Stimulated activated CD4-positive, alpha-beta T cell treated with anti-CD3 and anti-CD28 coated beads, Interleukin-4, amount 100 ng/mL, for 48 hours (primary cell): Measurements from ENCODE around the gene KCNK7.
A peak's percentile ranks its signal among the peaks of the same experiment; 100 is the strongest.

ENCODE experiments used
- DNase-seq, 2 donors: peaks; one replicate each; pipeline ENCODE4 v3.0.0-alpha.2; 2020; ENCODE audit warnings: low read depth in 2 of 2

KCNK7 gene

DNA sequence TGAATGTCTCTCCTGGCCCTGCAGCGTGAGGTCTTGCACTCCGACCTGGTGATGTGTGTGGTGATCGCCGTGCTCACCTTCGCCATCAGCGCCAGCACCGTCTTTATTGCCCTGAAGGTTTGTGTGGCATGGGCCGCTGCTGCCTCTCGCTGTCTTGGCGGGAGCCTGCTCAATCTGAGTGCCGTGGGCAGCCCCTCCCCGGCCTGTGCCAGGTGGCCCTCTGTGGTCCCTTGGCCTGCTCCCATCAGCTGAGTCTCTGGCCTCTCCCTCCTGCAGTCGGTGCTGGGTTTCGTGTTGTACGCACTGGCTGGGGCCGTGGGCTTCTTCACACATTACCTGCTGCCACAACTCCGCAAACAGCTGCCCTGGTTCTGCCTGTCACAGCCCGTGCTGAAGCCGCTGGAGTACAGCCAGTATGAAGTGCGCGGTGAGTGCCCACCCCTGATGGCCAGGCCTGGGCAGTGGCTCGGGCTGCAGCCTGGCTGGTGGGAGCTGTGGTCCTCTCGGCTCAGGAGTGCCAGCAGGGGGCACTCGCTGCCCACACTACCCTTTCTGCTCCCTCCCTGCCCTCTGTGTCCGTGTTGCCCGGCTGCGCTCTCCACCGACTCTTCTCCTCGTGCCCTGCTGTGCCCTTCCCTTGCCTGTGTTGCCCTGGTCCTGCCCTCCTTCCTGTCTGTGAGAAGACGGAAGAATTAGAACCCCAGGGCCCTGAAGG is 30.2 kb upstream of the KCNK7 start:
- DNase-seq = no peak

DNA sequence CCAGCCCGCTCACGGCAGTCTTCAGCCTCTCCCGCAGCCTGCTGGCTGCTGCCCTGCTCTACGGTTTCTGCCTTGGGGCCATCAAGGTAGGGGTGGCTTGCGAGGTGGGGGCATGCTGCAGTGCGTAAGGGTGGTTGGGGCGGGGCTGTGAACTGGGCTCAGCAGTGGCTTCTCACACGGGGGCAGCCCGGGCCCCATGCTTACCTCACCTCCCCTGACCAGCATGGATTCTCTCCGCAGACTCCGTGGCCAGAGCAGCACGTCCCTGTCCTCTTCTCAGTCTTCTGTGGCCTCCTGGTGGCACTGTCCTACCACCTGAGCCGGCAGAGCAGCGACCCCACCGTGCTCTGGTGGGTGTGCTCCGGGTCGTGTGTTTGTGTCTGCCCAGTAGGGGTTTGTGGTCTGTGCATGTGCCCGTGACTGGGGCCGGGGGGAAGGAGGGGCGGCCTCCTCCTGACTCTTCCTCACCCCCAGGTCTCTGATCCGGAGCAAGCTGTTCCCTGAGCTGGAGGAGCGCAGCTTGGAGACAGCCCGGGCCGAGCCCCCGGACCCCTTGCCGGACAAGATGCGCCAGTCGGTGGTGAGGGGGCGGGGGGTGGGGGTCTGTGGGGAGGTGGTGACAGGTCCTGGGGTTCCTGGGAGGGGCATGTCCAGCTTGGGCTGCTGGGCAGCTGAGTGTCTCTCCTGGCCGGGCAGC is 29.5 kb upstream of the KCNK7 start:
- DNase-seq = no peak

DNA sequence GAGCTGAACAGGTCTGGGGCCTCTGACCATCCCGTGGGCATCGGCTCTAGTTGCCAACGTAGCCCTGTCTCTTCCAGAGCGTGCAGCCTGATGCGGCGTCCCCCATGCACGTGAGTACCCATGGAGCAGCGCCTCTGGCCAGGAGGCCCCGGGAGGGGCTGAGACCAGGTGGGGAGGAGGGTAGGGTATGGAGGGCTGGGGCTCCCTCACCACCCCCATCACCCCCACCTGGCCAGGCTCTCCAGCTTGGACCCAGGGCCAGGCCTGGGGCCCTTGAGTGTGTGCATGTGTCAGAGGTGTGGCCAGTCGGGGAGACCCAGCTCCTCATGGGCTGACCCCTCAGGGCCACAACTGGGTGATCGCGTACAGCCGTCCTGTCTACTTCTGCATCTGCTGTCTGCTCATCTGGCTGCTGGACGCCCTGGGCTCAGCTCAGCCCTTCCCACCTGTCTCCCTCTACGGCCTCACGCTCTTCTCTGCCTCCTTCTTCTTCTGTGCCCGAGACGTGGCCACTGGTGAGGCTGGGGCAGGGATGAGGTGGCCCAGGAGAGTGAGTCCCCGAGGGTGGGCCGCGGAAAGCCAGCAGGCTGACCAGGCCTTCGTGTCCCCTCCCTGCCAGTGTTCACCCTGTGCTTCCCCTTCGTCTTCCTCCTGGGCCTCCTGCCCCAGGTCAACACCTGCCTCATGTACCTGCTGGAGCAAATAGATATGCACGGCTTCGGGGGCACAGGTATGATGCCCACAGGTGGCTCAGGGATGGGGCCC is 28.4 kb upstream of the KCNK7 start:
- DNase-seq = no peak

DNA sequence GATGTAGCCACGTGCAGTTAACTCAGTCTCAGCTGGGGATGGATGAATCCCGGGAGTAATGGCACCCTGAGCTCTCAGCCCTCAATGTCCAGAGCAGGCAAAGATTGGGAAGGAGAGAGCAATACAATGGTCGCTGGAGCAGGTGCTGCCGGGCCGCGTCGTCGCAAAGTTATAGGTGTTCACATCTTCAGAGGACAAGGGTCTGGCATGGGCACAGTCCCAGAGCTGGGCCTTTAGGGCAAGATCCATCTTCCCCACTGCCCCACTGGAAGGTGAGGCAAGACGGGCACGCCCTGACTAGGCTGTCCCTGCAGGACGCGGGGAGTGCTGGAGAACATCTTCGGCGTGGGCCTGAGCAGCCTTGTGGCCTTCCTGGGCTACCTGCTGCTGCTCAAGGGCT is 27.6 kb upstream of the KCNK7 start:
- no peak for DNase-seq

DNA sequence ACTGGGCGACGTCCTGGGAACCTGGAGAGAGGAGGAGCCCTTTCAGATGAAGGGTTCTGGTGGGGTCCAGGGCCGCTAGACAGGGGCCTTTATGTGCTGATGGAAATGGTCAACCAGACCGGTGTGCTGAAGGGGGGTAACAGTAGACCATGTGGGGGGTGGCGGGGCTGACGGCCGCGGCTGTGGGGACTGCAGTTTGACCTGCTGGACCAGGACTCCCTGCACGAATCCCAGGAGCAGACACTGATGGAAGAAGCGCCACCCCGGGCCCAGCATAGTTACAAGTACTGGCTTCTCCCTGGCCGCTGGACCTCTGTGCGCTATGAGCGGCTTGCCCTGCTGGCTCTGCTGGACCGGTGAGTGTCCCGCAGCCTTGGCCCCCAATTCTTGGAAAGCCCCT is 26.4 kb upstream of the KCNK7 start:
- no peak for DNase-seq

DNA sequence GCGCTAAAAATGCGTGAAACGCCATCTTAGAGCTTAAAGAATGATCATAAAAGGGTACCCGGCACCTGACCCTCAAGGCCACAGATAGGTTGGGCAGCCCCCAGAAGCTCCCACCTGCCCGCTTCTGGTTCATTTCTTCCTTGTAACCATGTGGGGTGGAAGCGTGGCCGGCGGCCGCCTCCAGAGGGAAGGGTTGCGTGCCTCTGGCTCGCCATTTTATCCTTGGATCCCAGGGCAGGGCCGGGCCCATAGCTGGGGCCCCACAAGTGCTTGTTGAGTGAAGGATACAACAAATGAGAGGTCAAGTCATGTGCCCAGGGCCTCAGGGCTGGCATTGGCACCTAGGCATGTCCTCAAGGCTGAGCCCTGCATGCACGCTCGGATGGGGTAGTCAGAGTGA is 25.9 kb upstream of the KCNK7 start:
- no peak for DNase-seq

DNA sequence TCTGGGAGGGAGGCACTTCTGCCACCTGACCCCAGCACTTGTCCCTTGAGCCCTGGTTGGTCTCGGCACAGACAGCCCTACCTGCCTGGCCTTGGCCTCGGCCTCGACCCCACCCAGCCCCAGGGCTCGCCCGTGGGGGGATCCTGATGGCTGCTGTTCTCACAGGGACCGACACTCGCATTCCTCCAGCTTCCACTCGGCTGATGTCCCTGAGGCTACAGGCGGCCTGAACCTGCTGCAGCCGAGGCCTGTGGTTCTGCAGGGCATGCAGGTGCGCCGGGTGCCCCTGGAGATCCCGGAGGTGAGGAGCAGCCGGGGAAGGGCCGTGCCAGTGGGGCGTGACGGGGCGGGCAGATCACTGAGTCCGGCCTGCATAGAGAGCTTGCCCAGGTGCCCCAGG is 25.1 kb upstream of the KCNK7 start:
- DNase-seq = no peak

DNA sequence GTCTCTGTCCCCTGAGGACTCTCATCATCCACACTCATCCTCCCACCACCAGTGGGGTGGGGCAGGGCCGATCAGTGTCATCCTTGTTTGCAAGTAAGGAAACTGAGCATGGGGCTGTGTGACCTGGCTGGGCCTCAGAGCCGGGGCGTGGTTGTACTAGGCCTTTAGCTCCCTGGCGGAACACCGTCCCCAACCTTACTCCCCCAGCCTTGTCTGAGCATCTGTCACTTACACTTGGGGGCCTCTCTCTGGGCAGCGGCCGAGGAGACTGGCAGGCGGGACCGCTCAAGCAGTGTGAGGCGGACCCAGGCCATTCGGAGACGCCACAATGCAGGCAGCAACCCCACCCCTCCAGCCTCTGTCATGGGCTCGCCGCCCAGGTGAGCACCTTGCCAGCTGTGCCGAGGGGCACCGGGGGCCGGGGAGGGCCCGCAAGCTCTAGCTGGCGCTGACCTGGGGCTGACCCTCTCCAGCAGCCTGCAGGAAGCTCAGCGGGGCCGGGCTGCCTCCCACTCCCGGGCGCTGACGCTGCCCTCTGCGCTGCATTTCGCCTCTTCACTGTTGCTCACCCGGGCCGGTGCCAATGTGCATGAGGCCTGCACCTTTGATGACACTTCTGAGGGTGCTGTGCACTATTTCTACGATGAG is 23.8 kb upstream of the KCNK7 start:
- DNase-seq = no peak

DNA sequence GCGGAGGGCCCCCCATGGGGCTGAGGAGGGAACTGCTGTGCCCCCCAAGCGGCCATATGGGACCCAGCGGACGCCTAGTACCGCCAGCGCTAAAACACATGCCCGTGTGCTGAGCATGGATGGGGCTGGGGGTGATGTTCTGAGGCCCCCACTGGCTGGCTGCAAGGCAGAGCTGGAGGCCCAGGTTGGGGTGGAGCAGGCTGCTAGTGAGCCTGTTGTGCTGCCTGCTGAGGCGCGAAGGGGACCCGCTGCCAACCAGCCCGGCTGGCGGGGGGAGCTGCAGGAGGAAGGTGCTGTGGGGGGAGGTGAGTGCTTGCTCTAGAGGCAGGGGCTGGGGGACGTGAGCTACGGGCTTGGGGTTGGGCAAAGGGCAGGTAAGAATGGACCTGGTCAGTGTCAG is 23.2 kb upstream of the KCNK7 start:
- no peak for DNase-seq

DNA sequence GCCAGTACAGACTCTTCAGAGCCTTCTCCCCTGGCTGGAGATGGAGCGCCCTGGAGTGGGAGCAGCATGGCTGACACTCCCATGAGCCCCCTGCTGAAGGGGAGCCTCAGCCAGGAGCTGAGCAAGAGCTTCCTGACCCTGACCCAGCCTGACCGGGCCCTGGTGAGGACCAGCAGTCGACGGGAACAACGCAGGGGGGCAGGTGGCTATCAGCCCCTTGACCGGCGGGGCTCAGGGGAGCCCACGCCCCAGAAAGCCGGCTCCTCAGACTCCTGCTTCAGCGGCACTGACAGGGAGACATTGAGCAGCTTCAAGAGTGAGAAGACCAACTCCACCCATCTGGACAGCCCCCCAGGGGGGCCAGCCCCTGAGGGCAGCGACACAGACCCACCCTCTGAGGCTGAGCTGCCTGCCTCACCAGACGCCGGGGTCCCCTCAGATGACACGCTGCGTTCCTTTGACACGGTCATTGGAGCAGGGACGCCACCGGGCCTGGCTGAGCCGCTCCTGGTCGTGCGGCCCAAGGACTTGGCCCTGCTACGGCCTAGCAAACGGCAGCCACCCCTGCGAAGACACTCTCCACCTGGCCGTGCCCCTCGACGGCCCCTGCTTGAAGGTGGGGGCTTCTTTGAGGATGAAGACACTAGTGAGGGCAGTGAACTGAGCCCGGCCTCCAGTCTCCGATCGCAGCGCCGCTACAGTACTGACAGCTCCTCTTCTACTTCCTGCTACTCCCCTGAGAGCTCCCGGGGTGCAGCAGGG is 22.6 kb upstream of the KCNK7 start:
- no peak for DNase-seq

DNA sequence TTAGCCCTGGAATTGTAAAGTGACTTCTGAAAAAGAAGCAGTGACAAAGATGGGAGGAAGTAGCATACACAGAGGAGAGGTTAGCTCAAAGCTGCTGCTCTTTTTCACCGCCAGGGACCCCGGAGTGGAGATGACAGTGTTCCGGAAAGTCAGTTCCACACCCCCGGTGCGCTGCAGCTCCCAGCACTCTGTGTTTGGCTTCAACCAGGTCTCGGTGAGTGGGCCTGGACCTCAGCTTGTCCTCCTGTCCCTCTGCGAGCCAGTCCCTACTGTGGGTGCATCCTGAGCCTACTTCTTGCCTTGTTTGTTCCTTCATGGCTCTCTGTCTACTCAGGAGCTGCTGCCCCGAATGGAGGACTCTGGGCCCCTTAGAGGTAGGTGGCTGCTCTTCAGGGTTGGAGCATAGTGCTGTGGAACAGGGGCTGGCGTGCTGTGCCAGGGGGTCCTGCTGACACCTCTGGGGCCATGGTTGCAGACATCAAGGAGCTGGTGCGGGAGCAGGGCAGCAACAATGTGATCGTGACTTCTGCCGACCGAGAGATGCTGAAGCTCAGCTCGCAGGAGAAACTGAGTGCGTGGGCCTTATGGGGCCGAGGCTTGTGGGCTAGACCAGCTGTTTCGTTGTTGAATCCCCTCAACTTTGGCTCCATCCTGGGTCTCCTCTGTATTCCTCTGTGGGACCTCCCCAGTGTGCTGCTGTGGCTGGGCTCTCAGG is 21.7 kb upstream of the KCNK7 start:
- no peak for DNase-seq

DNA sequence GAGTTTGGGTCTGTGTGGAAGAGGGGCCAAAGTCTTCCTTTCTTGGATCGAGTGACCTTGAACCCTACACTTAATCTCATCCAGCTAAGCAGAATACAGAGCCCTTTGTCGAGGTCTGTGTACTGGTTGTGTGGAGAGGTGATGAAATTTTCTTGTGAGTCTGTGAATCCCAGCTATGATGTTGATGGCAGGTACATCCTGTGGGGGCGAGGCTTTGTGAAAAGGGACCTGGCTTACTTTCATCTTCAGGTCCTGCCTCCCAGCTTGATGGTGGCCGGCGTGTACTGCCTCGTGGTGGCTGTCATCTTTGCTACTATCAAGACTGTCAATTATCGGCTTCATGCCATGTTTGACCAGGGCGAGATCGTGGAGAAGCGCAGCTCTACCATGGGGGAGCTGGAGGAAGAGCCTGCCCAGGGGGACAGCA is 21.0 kb upstream of the KCNK7 start:
- no peak for DNase-seq

DNA sequence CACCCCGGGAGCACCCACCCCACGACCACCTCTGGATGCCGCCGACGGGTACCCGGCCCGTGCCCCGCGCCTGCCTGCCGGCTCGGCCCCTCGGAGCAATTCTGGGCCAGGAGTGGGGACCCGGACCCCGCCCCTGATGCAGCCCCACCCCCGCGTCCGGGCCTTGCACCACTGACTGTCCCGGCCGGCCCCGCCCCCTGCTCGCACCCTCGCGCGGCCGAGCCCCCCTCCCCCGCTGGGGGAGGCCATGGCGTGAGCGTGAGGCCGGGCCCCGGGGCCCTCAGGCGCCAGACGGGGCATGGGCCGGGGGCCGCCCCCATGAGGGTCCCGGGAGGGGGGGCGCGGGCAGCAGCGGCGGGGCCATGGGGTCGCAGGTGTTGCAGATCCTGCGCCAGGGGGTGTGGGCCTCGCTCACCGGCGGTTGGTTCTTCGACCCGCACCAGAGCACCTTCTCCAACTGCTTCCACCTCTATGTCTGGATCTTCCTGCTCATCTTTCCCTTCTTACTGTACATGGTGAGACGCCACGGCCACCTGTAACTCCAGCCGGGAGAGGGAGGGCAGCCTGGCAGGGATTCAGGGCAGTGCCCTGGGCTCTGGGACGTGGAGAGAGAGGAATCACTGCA is 20.5 kb upstream of the KCNK7 start:
- DNase-seq = no peak

DNA sequence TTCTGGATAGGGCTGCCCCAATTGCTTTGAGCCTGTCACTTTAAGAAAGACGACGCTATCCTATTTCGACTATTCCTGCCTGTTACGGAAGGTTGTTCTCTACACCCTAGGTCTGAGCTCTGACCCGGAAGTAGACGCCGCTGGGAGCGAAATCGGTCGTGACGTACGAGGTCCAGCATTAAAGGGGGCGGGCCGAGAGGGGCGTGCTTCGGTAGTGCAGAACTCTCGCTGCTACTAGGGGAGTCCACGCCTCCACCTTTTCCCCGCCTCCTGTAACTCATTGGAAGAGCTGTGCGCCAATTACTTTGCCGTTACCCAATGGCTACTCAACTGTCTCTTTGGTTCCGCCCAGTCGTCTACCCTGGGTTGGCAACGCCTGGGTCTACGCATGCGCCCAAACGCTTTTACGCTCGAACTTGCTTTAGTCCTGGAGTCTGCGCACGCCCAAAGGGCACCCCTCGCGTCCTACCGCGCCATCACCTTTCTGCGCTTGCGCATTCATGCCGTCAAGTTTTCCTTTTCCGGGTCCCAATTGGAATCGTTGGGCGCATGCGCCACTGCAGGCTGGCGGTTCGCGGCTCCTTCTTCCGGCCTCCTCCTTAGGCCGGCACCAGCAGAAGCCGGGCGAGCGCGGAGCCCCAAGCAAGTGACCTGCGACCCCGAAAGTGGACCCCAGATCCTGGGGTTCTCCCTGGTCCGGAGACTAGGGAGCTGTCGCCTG is 19.8 kb upstream of the KCNK7 start, which contains the start of gene PCNX3:
PCNX3 (plus strand) TSS at position 548 of the 721 bp plus-strand sequence. CDS start 536 bp downstream, outside the sequence.
- peak; percentile 99 to 100 for DNase-seq

DNA sequence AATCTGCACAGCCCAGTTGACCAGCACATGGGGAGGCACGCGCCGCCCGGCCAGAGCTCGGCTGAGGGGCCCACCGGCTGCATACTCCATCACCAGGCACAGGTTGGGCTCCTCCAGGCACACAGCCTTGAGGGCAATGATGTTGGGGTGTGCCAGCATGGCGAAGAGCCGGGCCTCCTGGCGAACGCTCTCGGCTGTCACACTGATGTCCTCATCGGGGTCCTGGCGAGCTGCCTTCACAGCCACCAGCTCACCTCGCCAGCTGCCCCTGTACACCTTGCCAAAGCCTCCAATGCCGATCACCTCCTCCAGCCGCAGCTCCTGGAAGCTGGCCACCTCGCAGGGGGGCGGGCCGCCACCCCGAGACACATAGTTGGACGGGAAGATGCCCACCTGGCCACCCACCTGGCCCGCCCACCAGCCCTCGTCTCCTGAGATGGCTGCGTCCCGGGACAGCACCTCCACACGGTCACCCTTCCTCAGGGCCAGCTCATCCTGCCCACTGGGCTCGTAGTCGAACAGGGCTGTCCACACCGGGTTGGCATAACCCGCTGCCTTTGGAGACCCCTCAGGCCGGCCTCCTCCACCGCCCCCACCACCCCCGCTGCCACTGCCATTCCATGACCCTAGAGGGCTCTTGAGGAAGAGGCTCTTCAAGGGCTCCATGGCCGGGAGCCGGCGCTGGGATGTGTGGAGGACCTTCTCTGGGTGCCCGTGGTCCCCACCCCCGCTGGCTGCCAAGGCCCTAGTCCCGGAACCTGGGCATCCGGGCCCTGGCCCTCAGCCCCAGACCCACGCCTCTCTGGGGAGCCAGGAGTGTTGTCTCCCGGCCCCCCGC is 17.7 kb upstream of the KCNK7 start:
- no peak for DNase-seq

DNA sequence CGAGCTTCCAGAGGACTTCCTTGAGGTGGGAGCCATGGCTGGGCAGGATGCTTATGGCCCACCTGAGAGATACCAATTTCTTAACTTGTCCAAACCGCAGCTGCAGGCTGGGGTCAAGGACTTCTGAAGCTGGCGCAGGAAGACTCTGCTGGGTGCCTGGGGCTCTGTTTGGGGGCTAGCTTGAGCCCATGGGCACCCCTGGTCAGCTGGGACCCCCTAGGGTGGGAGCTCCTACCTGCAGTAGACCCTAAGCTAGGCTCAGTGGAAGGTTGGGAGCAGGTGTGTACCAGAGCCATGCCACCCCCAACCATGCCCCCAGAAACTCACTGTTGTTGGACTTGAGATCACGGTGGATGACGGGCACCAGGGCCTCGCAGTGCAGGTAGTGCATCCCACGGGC is 17.1 kb upstream of the KCNK7 start:
- DNase-seq = no peak

DNA sequence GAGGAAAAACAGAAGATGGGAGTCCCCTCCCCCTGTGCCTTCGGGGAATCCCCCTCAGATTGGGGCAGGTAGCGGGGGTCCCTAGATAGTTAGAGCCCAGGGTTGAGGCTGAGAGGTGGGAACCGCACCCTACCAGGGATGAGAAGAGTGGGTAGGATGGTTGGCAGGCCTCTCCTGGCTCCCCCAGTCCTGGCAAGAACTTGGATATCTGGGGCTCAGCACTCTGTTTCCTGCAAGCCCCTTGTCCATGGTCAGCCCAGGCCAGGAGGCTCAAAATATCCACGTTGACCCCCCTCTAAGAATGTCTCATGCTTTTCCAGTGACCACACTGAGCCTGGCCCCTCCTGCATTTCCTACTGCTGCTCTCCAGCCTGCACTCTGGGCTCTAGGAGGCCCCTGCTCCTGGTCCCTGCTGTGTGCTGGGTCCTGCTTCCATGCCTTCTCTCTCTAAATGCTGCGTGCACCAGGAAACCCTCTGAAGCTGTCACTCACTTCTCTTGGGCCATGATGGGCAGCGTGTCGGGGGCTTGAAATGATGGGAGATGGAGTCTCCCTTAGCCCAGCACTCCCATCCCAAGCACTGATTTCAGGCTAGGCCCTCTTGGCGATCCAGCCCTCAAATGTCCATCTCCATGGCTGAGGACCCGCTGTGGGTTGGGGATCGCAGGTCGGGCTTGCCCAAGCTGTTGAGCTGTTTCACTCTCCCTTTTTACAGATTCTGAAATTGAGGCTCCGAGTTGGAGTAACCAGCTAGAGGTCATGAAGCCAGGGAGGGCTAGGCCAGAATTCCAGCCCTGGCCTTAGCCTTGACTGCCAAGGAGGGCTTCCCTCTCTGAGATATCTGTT is 16.4 kb upstream of the KCNK7 start:
- DNase-seq = no peak
